DND-41 (cell line): Measurements from ENCODE around the gene SMIM35.
"Not testable (repeated sequence)": the region's sequence is repeated elsewhere in the genome, so short reads cannot be mapped to it uniquely, and the experiment has no call there.

Experiments
- EZH2 ChIP-seq: IDR thresholded peaks from 3 replicates; pipeline ENCODE4 v1.6.1; 2012; ENCODE audit warnings: borderline replicate concordance, low read depth, mild to moderate bottlenecking, moderate library complexity, low read length, inconsistent platforms; ENCODE audit not compliant: severe bottlenecking
- TF ChIP-seq, protein P1 (sequence below): IDR thresholded peaks from 2 replicates; pipeline ENCODE4 v1.5.1; 2012; ENCODE audit warnings: borderline replicate concordance, low read length, moderate library complexity, mild to moderate bottlenecking; ENCODE audit not compliant: poor library complexity, severe bottlenecking; ENCODE audit errors: extremely low read depth

DNA sequence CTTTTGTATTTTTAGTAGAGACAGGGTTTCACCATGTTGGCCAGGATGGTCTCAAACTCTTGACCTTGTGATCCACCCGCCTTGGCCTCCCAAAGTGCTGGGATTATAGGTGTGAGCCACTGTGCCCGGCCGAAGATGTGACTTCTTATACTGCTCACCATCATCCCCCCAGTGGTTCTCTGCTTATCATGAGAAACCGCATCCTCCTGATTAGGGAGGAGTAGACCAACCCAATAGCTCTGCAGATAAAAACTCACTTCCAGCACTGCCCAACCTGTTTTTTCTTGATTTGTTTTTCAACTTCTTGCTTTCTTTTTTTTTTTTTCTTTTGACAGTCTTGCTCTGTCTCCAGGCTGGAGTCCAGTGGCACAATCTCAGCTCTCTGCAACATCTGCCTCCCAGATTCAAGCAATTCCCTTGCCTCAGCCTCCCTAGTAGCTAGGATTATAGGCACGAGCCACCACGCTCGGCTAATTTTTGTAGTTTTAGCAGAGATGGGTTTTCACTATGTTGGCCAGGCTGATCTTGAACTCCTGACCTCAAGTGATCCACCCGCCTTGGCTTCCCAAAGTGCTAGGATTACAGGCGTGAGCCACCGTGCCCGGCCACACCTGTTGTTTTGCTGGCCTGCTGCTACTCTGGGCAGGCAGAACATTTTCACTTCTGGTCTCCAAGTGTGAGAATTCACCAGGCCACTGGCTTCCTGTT lies 79.0 kb downstream of the SMIM35 start:
- TF ChIP-seq EZH2: not testable (repeated sequence)
- TF ChIP-seq, protein P1, sequence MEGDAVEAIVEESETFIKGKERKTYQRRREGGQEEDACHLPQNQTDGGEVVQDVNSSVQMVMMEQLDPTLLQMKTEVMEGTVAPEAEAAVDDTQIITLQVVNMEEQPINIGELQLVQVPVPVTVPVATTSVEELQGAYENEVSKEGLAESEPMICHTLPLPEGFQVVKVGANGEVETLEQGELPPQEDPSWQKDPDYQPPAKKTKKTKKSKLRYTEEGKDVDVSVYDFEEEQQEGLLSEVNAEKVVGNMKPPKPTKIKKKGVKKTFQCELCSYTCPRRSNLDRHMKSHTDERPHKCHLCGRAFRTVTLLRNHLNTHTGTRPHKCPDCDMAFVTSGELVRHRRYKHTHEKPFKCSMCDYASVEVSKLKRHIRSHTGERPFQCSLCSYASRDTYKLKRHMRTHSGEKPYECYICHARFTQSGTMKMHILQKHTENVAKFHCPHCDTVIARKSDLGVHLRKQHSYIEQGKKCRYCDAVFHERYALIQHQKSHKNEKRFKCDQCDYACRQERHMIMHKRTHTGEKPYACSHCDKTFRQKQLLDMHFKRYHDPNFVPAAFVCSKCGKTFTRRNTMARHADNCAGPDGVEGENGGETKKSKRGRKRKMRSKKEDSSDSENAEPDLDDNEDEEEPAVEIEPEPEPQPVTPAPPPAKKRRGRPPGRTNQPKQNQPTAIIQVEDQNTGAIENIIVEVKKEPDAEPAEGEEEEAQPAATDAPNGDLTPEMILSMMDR: not testable (repeated sequence)
